NCI-H524 treated with DMSO at 0.1 percent for 48 hours (cell line): Measurements from ENCODE around the gene ZDHHC21.
"Not testable (repeated sequence)": the region's sequence is repeated elsewhere in the genome, so short reads cannot be mapped to it uniquely, and the experiment has no call there.

Source experiments
- DNase-seq: peaks from one replicate; lab custom pipeline; 2025; lab: John Stamatoyannopoulos, UW

Gene ZDHHC21

DNA sequence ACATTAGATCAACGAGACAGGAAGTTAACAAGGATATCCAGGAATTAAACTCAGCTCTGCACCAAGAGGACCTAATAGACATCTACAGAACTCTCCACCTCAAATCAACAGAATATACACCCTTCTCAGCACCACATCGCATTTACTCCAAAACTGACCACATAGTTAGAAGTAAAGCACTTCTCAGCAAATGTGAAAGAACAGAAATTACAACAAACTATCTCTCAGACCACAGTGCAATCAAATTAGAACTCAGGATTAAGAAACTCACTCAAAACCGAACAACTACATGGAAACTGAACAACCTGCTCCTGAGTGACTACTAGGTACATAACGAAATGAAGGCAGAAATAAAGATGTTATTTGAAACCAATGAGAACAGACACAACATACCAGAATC, 10.6 kb downstream of the ZDHHC21 start:
- DNase-seq, result not testable (repeated sequence)

DNA sequence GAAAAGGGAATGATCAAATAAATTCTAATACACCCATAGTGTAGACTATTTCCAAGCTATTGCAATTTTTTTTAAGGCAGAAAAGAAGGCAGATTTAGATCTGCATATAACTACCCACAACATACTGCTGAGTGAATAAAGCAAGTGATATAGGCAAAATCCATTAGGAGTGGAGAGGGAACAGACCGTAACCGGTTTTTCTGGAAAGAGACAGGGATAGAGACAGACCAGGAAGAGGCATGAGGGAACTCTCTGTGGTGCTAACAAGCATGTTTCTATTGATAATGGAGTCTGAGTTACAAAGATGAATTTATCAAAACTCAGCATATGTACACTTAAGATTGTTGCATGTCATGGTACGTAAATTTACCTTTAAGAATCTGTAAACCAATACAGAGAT, 14.5 kb downstream of the ZDHHC21 start:
- no peak for DNase-seq

DNA sequence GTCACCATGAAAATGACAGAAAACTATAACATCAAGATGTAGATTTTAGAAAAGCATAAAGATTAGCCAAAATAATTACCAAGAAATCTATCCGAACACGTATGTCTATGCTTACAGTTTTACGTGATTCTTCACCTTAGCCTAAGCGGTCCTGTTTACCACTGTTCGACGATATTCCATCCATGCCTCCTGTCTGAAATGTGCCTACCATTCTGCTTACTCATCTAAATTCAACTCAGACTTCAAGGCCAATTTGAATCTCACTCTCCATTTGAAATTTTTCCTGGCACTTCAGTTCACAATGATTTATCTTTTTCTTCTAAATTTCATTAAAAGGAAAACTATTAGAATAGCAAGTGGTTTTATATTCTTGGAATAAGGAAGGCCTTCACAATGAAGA, 15.4 kb downstream of the ZDHHC21 start:
- DNase-seq, result no peak

DNA sequence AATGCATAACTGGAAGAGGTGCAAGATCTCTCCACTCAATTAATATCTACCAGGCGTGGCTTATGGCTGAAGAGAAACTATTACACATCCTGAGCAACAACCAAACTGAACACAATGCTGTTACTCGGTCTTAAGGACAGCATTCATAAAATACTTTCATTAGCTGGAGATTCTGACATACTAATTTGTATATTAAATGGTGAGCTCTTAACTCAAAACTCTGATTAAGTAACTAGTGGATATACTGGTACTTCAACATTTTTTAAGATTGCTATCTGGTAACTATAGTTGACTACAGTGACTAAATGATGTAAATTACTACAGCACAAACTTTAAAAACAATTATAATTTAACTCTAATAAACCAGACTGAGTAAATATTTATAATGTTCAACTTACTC, 15.8 kb downstream of the ZDHHC21 start:
- DNase-seq, result no peak

DNA sequence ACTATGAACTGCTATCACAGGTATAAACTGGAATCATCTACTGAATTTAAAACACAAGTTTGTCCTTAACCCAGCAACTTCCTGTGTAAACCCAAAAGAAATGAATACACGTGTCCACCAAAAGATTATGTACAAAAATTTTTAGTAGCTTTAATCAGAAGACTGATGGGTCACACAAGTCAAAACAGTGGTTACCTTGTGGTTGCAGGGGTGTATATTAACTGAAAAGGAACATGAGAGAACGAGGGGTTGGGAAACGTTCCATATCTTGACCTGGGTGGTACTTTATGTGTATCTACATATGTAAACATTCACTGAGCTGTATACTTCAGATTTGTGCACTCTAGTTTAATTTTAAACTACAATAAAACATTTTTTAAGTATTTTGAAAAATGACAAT, 18.6 kb downstream of the ZDHHC21 start:
- no peak for DNase-seq

DNA sequence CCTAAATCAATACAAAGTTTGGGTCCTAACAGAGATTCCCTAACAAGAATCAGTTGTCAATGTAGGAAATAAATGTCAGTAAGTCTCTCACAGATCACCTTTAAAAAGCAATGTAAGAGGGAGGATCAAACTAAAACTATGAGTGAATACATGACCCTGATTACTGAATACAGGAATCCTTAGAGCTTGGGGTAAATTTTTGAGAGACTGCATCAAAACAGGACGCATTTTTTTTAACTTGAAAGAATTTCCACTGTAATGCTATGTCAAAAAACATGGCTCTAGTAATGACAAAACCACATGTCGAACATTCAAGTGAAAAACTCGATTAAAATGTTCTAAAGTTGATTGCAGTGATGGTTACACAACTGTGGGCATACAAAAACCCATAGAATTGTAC, 21.9 kb downstream of the ZDHHC21 start:
- DNase-seq, result no peak

DNA sequence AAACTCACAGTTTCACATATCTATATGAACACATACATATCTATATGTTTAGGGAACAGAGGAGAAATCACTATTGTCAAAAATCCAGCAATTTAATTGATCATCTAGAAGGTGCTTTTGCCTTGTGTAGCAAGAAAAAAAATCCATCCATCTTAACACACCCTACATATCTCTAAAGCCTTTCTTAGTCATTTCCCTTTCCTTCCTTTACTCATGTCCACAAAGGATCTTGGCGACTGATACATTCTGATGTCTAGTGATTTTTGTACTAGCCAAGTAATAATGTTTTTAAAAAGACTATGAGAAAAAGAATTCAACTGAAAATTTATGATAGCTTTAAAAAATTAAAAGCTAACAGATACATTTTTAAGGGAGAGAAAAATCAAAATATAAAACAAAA, 22.5 kb downstream of the ZDHHC21 start:
- DNase-seq, result no peak

DNA sequence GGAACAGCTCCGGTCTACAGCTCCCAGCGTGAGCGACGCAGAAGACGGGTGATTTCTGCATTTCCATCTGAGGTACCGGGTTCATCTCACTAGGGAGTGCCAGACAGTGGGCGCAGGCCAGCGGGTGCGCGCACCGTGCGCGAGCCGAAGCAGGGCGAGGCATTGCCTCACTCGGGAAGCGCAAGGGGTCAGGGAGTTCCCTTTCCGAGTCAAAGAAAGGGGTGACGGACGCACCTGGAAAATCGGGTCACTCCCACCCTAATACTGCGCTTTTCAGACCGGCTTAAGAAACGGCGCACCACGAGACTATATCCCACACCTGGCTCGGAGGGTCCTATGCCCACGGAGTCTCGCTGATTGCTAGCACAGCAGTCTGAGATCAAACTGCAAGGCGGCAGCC, 29.2 kb downstream of the ZDHHC21 start:
- not testable (repeated sequence) for DNase-seq

DNA sequence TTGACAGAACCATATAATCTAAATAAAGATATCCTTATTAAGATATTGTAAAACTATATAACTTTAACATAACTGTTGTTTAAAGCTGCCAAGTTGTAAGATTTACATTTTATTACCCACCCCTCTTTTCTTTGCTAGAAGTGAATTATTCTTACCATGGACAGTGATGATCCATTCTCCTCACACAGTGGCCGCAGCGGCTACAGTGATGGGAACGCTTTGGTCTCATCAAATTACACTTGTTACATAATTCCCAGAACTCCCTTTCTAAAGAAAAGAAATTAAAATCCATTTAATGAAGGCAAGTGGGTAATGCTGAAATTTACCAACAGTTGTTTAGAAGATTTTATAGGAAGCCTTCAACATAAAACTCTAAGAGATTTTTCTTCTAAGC, 31.2 kb downstream of the ZDHHC21 start:
- no peak for DNase-seq

DNA sequence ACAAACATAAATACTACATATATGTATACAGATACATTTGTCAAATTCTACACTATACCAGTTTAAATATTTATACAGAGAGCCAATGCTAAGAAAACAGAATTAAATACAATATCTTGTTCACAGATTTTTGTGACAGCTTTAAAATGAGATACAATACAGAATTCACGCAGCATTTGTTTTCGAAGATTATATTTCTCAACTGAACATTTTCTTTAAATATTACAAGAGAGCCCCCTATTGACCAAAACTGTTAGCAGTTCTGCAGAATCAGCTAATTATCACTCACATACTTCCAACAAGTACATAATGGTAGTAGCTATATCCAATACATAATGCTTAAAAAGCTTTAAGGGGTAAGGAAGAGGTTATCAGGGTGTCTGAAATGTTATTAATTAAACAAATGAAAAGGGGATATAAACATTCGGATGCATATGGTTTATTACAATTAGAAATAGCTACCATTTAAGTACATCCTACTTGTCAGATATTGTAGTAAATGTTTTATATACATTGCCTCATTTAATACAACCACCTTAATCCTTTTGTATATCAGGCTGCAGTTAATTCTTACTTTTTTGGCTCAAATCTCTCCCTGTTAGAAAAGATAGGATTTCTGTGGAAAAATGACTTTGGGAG, 31.7 kb downstream of the ZDHHC21 start:
- DNase-seq, result no peak

DNA sequence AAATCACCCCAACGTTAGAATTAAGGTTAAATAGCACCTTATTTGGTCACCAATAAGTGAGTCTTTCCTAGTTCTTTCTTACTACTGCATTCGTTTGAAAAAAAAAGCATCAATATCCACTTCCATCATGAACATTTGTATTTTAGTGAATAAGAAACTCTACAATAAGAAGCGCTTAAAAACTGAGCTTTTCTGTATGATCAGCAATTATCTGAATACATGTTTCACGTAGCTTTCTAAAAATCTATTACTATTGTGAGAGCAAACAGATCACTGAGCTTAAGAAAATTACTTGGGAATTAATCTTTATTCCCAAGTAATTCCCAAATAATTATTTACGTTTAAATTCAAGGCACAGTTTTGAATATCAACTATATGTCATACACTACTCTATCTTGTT, 32.5 kb downstream of the ZDHHC21 start:
- no peak for DNase-seq

DNA sequence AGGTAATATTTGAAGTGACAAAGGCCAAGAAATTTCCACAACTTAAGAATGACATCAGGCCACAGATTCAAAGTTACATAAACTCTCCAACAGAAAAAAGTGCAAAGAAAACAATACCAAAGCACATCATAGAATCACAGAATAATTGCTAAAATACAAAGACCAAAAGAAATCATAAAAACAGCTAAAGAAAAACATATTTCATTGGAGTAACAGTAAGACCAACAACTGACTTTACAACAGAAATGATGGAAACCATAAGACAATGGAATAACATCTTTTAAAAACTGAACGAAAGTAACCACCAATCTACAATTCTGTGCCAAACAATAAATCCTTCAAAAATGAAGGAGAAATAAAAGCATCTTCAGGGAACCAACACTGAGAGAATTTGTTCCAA, 38.3 kb downstream of the ZDHHC21 start:
- DNase-seq, result no peak

DNA sequence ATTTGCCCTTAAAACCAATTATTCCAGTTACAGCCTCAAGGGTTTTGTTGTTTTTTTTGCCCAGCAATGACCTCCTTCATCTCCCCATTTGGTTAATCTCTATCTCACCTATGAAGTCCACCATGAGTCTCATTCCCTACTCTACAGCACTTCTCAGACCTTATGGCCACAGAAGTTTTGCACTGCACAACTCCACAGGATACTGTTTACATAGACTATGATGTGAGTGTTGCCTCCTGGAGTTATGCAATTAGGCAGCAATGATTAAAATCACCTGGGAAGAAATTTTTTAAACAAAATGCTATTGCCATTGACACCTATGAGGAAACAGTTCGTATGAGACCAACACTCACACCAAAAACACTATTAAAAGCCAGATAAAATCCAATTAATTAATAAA, 39.7 kb downstream of the ZDHHC21 start:
- no peak for DNase-seq

DNA sequence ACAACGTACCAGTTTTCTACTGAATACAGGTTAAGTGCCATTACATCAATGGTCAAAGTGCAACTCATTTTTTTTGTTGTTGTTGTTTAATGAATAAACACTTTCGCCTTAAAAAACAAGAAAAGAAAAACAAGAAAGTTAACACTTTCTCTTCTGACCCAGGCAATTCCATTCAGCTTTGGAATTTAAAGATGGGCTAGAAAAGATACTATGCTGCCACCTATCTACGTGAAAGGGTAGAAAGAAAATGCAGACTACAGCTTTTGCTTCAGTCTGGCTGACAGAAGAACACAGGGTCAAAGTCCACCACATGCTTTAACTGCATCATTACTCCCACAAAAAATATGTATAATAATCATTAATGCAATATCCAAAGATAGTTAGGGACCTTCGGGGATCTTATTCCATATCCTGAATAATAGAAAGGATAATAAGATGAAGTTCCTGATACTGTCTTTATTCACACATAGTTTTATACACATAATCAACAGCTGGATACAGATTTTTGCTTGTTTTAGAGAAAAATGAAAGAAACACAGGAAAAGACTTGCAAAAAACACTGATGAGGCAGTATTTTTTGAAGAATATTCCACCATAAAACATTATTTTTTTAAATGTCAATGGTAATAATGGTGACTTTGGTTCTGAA, 40.4 kb downstream of the ZDHHC21 start:
- DNase-seq, result no peak

DNA sequence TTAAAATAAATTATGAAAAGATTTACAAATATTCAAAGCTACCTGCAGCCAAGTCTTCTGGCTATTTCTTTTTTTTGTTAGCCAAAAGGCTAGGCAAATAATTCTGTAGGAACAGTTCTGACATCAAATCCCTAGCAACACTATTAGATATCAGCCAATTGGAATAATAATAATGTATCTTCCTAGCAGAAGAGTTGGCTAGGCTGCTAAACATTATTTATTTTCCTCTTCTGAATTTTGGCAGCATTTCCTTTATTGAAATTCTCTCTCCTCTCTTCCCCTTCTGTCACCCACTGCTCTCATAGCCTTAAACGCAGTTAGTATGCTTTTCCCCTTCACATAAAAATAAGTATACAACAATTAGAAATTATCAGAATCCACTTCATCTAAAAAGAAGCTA, 42.6 kb downstream of the ZDHHC21 start:
- DNase-seq, result no peak

DNA sequence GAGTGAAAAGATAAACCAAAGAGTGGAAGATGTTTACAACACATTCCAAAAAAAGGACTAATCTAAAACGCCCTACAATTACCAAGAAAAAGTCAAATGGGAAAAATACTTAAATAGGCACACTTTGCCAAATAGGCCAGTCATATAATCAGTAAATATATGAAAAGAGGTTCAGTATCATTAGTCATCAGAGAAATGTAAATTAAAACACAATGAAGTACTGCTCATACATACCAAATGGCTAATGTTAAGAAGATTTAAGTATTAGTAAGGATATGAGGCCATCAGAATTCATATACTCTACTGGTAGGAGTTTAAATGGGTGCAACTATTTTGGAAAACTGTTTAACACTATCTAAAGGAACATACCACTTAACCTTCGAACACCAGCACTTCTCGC, 47.6 kb downstream of the ZDHHC21 start:
- DNase-seq, result no peak

DNA sequence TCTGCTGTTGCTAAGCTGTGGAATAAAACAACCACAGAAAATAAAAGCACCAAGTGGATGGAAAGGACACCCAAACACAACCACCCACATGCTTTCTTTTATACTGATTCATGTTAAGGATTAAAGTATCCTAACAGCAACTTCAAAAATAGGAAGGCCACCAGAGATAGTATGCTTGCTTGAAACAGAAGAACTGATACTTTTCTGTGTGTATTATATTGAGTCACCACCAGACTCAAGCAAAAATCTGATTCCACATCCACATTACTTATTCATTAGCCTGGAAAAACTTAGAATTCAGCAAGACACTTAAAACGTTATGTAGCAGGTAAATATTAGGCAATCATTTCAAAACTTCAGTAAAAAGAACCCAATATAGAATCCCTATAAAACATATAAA, 52.3 kb downstream of the ZDHHC21 start:
- no peak for DNase-seq

DNA sequence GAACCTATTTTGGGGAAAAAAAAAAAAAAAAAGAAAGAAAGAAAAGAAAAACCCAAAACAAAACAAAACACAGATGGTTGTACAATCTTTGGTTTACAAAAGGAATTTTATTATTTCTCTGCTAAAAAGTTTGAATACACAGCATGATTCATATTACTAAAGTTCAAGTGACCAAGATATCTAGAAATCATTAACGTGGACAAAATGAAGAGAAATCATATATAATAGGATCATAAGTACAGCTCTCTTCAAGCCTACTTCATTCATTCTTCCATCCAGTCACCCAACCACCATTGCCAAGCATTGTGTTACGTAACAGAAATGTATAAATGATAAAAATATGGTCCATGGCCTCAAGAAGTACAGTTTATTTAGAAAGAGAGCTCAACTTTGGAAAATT, 52.9 kb downstream of the ZDHHC21 start:
- no peak for DNase-seq

DNA sequence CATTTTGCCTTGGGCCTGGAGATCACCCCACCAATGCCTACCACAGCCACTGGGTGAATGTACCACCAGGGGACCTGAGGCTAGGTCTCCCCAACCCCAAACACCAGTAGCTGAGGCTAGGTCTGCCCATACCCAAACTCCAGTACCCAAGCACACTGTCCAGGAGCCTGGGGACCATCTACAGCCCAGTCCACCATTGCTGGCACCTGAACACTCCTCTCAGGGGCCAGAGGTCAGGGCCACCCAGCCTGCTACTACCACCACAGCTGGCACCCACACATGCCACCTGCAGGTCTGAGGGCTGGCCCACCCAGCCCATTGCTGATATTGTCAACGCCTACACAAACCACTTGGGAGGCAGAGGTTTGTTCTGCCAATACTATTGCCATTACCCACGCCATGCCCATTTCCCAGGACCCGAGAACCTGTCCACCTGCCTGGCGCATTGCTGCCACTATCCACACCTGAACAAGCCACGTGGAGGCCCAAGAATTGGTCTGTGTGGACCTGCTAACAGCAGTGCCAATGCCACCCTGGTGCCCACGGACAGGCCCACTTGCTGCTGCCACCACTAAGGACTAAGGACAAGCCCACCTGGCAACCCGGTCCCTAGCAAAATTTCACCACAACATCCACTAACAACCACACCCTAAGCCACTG, 59.2 kb downstream of the ZDHHC21 start:
- no peak for DNase-seq

DNA sequence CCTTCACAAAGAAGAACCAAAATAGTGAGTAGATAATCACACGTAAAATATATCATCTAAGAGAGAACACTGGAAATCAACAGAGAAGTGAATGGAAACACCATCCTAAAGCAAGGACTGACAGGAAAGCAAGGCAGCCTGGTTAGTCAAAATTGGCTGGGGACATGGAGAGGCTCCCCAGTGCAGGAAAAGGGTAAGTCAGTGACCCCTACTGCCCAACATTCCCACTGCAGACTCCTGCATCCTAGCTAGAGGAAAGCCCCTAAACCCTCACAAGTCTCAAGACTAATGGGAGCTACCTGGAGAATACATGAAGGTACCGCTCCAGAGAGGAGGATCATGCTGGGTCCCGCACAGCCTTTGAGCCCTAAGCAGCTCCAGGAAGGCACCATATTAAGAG, 60.1 kb downstream of the ZDHHC21 start:
- DNase-seq, result no peak

DNA sequence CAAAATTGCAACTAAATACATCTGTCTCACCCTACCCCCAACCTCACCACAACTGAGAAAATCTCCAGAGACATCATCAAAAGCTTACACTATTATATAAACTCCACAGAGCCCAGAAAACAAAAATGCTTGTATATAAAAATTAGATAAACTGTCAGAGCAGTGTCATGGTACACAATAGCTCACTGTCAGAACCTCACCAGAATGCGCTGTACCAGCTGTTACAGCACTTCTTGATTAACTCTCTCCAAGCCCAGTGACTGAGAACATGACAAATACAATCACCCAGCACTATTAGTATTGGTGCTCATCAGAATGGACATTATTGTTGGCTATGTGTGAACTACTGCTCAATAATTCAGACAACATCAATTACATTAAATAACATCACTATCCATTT, 65.7 kb downstream of the ZDHHC21 start:
- no peak for DNase-seq

DNA sequence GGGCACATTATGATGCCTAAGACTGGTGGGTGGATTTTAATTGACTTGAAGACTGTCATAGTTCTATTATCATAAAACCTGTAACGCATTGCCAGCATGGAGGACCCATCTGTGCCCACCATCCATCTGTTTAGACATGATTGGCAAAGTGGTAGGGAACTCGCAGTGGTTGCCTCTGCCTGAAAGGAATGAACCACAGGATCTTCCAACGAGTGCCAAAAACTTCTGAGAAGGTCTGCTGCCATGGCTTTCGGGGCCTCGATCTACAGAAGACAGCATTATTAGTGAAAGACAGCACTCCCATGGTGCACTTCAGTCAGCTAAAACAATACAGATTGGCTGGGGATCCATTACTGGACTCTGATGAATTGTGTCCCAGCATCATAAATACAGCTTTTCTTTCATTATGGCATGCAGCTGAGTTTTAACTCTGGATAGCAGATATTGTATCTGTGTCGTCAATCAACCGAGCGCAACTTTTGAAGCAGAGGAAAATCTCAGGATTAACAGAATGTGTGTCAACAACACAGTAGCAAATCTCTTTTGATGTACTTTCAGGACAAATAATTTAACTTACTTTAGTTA, 74.3 kb downstream of the ZDHHC21 start:
- no peak for DNase-seq
